HG02943 (cell line): Measurements from ENCODE around the gene COG8.

Experiments
- ATAC-seq: cut with Tn5 transposase; IDR thresholded peaks from one replicate; pipeline ENCODE4 v1.9.1; 2021; ENCODE audit warnings: mild to moderate bottlenecking, low read depth, moderate library complexity; ENCODE audit not compliant: unreplicated experiment

The COG8 gene

GRCh38 chr16:69321080-69321479 is 18.3 kb downstream of the COG8 start:
- ATAC-seq = no peak

GRCh38 chr16:69320740-69321073 is 18.7 kb downstream of the COG8 start:
- ATAC-seq = no peak

- ATAC-seq = no peak
Measured at GRCh38 chr16:69319826-69320739, 19.3 kb downstream of the COG8 start.

GRCh38 chr16:69319381-69319780 is 20.0 kb downstream of the COG8 start:
- no peak for ATAC-seq

DNA sequence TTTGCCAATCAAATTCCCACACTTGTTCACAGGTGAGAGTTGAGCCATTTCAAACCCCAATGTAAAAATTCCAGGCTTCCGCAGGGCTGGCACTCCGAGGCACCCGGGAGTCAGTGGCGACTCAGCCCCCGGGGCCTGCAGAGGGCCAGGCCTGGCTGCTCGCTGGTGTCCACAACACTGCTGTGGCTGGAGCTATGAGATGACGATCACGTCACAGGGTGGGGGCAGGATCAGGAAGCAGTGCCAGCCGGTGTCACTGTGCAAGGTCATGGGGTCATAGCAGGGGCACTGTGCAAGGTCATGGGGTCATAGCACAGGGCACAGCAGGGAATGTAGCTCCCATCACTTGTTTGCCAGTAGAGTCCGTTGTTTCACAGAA is 20.5 kb downstream of the COG8 start:
- ATAC-seq = no peak

GRCh38 chr16:69318177-69318910 is 21.0 kb downstream of the COG8 start:
- no peak for ATAC-seq

- no peak for ATAC-seq
Measured at GRCh38 chr16:69316595-69317034, 22.7 kb downstream of the COG8 start.

- ATAC-seq = no peak
Measured at GRCh38 chr16:69315486-69316311, 23.7 kb downstream of the COG8 start.

DNA sequence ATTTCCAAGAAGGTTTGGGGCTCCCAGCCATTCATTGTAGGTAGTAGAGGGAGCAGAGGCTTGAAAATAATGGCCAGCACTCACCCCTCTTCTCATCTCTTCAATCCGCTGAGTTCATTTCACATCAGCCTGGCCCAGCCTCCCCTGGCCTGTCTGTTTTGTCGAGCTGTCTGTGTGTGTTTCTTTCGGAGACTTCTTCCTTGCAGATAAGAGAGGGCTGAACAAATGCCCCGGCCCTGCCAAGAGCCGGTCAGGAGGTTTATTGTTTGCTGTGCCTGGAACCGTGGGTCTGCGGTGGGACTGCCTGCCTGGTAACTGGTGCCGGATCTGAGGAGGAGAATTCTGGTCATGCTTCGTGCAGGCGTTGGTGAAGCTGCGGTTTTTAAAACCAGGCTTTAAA is 24.8 kb downstream of the COG8 start:
- ATAC-seq = no peak

- ATAC-seq = no peak
Measured at GRCh38 chr16:69313469-69313868, 25.9 kb downstream of the COG8 start.

GRCh38 chr16:69311533-69312387 is 27.6 kb downstream of the COG8 start:
- ATAC-seq = peak; percentile 49

- ATAC-seq = peak; percentile 83
Measured at GRCh38 chr16:69310653-69311532, 28.5 kb downstream of the COG8 start, which contains the start of gene VPS4A. VPS4A (plus strand) TSS chr16:69311350; CDS start chr16:69311512, 162 bp downstream.

DNA sequence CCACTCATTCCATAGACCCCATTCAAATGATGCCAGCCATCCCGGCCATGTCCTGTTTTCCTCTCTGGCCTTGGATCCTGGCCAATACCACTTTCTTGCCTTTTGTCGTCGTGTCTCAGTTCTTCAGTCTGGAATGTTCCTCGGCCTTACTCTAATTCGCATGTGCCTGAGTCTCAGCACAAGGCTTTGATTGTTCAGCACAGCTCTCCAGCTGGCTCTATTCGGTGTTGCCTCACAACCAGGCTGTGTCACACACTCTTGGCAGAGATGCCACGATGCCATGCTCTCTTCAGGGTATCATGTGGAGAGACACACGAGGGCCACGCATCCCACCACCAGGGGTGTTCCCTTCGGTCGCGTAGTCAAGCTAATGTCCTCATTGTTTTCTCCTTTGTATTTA is 30.0 kb downstream of the COG8 start:
- ATAC-seq = no peak

GRCh38 chr16:69307856-69308255 is 31.5 kb downstream of the COG8 start:
- no peak for ATAC-seq

DNA sequence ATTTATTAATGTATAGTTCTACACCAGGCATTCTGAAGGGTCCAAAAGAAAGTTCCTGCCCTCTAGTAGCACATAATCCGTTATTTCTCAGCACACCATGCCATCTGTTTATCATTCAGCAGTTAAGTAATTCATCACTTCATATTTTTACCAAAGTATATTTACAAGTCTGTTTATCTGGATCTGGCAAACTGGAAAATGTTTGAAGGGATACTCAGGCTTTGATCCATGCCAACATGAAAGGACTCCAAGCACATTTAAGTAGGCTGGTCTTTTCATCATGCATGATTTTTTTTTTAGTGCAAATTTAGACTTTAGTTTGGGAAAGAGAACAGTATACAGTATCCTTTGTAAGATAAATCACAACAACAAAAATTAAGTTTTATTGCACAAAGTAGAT is 32.3 kb downstream of the COG8 start:
- no peak for ATAC-seq

- ATAC-seq = no peak
Measured at GRCh38 chr16:69306031-69306430, 33.3 kb downstream of the COG8 start.

GRCh38 chr16:69302301-69302700 is 37.1 kb downstream of the COG8 start:
- ATAC-seq = no peak

GRCh38 chr16:69301861-69302260 is 37.5 kb downstream of the COG8 start:
- no peak for ATAC-seq

- ATAC-seq = no peak
Measured at GRCh38 chr16:69301187-69301586, 38.2 kb downstream of the COG8 start.
